Neural cell (in vitro differentiated cells): ENCODE data around the gene RBP4. TPM values are rescaled to one million over a fixed set of nuclear protein-coding genes. Genes with fewer than 3 reads are reported as not detected.

Experiments
- H2AFZ ChIP-seq: fragments of 200-600, 300-800 bp; sonication (generic), shearing (Covaris generic); 2 replicates; pipeline ENCODE4 v1.6.0; 2014; ENCODE audit warnings: low read depth, mild to moderate bottlenecking, antibody characterized with exemption, low read length, moderate library complexity
- H3F3A ChIP-seq: fragments of 200-600 bp; shearing (Covaris generic); 2 replicates; pipeline ENCODE4 v1.6.1; 2016; ENCODE audit warnings: mild to moderate bottlenecking, moderate library complexity, mixed read lengths, antibody characterized with exemption, low read length; ENCODE audit not compliant: insufficient read depth, poor library complexity, severe bottlenecking
- H3K27ac ChIP-seq: fragments of 200-600, 300-800 bp; sonication (generic), shearing (Covaris generic); 2 replicates; pipeline ENCODE4 v1.5.1; 2014; ENCODE audit warnings: mild to moderate bottlenecking, low read length, moderate library complexity
- H3K27me3 ChIP-seq: fragments of 300-800, 200-600 bp; sonication (generic), shearing (Covaris generic); 2 replicates; pipeline ENCODE4 v1.6.0; 2014; ENCODE audit warnings: mild to moderate bottlenecking, low read depth, low read length, moderate library complexity; ENCODE audit not compliant: insufficient read depth
- H3K36me3 ChIP-seq: fragments of 300-800, 200-600 bp; sonication (generic), shearing (Covaris generic); 2 replicates; pipeline ENCODE4 v1.5.1; 2014; ENCODE audit warnings: mild to moderate bottlenecking, antibody characterized with exemption, low read length, moderate library complexity; ENCODE audit not compliant: insufficient read depth
- H3K4me2 ChIP-seq: fragments of 300-800, 200-600 bp; sonication (generic), shearing (Covaris generic); 2 replicates; pipeline ENCODE4 v1.6.0; 2014; ENCODE audit warnings: mild to moderate bottlenecking, low read length
- H3K4me3 ChIP-seq: fragments of 300-800, 200-600 bp; sonication (generic), shearing (Covaris generic); 2 replicates; pipeline ENCODE4 v1.5.1; 2014; ENCODE audit warnings: mild to moderate bottlenecking, low read length, moderate library complexity
- H3K79me2 ChIP-seq: fragments of 200-600 bp; shearing (Covaris generic); replicated peaks from 2 replicates; pipeline ENCODE4 v1.6.0; 2014; ENCODE audit warnings: mild to moderate bottlenecking, low read length, moderate library complexity; ENCODE audit not compliant: insufficient read depth
- H3K9ac ChIP-seq: fragments of 300-800, 200-600 bp; sonication (generic), shearing (Covaris generic); 2 replicates; pipeline ENCODE4 v1.6.1; 2016; ENCODE audit warnings: mild to moderate bottlenecking, low read length, mixed read lengths
- H3K9me2 ChIP-seq: fragments of 200-600 bp; shearing (Covaris generic); 2 replicates; pipeline ENCODE4 v1.6.1; 2016; ENCODE audit warnings: mild to moderate bottlenecking, low read length, mixed read lengths; ENCODE audit not compliant: insufficient read depth
- H3K9me3 ChIP-seq: fragments of 200-600, 300-800 bp; sonication (generic), shearing (Covaris generic); 2 replicates; pipeline ENCODE4 v1.6.1; 2016; ENCODE audit warnings: mild to moderate bottlenecking, mixed run types, low read length, moderate library complexity, mixed read lengths
- H4K20me1 ChIP-seq: fragments of 200-600 bp; shearing (Covaris generic); 2 replicates; pipeline ENCODE4 v1.6.1; 2016; ENCODE audit warnings: mild to moderate bottlenecking, mixed run types; ENCODE audit not compliant: insufficient read depth
- EP300 ChIP-seq: fragments of 450-650 bp; conservative IDR thresholded peaks from 2 replicates; pipeline ENCODE4 v1.6.1; 2014; ENCODE audit warnings: antibody characterized with exemption, mild to moderate bottlenecking, moderate library complexity; ENCODE audit not compliant: poor library complexity, severe bottlenecking
- EZH2 ChIP-seq: fragments of 200-600, 300-800 bp; shearing (Covaris generic), sonication (generic); IDR thresholded peaks from 2 replicates; pipeline ENCODE4 v1.6.1; 2014; ENCODE audit warnings: antibody characterized with exemption, low read length, borderline replicate concordance, mild to moderate bottlenecking; ENCODE audit not compliant: insufficient read depth, poor library complexity, severe bottlenecking
- MXI1 ChIP-seq: fragments of 450-650 bp; conservative IDR thresholded peaks from 2 replicates; pipeline ENCODE4 v1.6.1; 2014; ENCODE audit warnings: antibody characterized with exemption, mild to moderate bottlenecking; ENCODE audit not compliant: poor library complexity, severe bottlenecking
- POLR2AphosphoS5 ChIP-seq: IDR thresholded peaks from 2 replicates; pipeline ENCODE4 v1.6.1; 2012
- RAD21 ChIP-seq: fragments of 450-650 bp; conservative IDR thresholded peaks from 2 replicates; pipeline ENCODE4 v1.6.1; 2014; ENCODE audit warnings: antibody characterized with exemption, mild to moderate bottlenecking, moderate library complexity
- SMC3 ChIP-seq: fragments of 450-650 bp; conservative IDR thresholded peaks from 2 replicates; pipeline ENCODE4 v1.6.1; 2014; ENCODE audit warnings: antibody characterized with exemption, mild to moderate bottlenecking, moderate library complexity; ENCODE audit not compliant: poor library complexity
- TAF1 ChIP-seq: IDR thresholded peaks from 2 replicates; pipeline ENCODE4 v1.6.1; 2012; ENCODE audit warnings: low read depth
- polyA plus RNA-seq: library from polyadenylated mRNA; depleted of rRNA; stranded (reverse); fragments of >200 nt; gene quantifications from 2 replicates; pipeline ENCODE4 v1.2.3, GENCODE V29; 2014
- TF ChIP-seq, protein P1 (sequence below): IDR thresholded peaks from 2 replicates; pipeline ENCODE4 v1.6.1; 2012; ENCODE audit warnings: borderline replicate concordance
- TF ChIP-seq, protein P2 (sequence below): fragments of 450-650 bp; IDR thresholded peaks from 2 replicates; pipeline ENCODE4 v1.5.1; 2014; ENCODE audit warnings: antibody characterized with exemption, mild to moderate bottlenecking, moderate library complexity; ENCODE audit not compliant: poor library complexity, severe bottlenecking

The RBP4 gene
- polyA plus RNA-seq, 1 donor from 2014 or later, result 0.73 TPM

DNA sequence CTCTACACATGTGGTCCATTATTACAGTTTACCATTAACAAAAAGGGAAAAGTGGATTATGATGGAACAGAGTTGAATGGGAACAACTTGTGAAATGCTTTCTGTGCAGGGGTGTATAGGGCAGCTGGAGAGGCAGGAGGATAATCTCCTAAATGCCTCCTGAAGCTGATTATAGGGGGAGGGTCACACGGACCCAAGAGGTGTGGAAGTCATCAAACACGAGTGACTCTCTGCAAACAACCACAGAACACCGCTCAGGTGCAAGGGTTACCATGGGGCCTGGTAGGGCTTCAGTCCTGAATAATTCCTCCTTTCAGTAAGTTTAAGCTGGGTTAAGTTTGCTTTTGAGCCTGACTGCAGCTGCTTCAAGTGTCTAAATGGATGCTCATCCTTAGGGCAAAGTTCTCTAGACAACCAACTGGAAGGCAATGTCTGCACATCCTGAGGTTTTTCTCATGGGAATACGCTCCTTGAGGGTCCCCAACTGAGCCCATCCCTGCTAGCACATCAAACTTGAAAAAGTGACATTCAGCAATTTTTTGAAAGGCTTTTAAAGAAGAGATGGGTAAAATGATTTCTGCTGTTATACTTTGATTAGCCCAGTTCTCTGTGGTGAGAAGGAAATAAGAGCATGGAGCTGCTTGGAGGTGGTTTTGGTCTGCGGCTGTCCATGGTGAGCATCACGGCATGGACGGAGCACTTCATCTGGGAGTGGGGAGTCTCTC, 13.2 kb upstream of the RBP4 start:
- Histone ChIP-seq H3K27ac (no peak overlapping the region), H3K27me3 (no peaks in the 10 kb centered on the region), H3K36me3 (no peaks in the 10 kb centered on the region), H3K4me2 (no peak overlapping the region), H3K9ac (no peak overlapping the region), H3K79me2 (no peaks in the 10 kb centered on the region), H3K4me3 (no peak overlapping the region), H2AFZ (no peak overlapping the region), H3K9me2 (no peaks in the 10 kb centered on the region), H4K20me1 (no peaks in the 10 kb centered on the region), H3F3A (no peaks in the 10 kb centered on the region), H3K9me3 (no peaks in the 10 kb centered on the region)
- TF ChIP-seq, protein P1, sequence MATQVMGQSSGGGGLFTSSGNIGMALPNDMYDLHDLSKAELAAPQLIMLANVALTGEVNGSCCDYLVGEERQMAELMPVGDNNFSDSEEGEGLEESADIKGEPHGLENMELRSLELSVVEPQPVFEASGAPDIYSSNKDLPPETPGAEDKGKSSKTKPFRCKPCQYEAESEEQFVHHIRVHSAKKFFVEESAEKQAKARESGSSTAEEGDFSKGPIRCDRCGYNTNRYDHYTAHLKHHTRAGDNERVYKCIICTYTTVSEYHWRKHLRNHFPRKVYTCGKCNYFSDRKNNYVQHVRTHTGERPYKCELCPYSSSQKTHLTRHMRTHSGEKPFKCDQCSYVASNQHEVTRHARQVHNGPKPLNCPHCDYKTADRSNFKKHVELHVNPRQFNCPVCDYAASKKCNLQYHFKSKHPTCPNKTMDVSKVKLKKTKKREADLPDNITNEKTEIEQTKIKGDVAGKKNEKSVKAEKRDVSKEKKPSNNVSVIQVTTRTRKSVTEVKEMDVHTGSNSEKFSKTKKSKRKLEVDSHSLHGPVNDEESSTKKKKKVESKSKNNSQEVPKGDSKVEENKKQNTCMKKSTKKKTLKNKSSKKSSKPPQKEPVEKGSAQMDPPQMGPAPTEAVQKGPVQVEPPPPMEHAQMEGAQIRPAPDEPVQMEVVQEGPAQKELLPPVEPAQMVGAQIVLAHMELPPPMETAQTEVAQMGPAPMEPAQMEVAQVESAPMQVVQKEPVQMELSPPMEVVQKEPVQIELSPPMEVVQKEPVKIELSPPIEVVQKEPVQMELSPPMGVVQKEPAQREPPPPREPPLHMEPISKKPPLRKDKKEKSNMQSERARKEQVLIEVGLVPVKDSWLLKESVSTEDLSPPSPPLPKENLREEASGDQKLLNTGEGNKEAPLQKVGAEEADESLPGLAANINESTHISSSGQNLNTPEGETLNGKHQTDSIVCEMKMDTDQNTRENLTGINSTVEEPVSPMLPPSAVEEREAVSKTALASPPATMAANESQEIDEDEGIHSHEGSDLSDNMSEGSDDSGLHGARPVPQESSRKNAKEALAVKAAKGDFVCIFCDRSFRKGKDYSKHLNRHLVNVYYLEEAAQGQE, result no peak
- no peak for TF ChIP-seq MXI1
- TF ChIP-seq SMC3, result no peak

DNA sequence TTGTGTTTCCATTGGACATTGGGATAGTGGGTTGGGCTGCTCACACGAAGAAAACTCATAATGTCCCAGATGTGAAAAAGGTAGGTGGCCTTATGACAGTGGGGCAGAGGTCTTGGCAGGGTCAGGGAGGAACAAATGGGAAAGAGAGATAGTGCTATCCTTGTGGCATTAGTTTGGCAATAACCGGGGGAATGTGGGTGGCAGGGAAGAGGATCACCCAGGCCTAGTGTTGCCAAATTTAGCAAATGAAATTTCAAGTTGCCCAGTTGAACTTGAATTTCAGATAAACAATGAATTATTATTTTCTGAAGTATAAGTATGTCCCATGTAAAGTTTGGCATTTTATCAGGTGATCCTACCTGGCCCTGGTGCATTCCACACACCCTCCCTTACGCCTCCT, 12.1 kb upstream of the RBP4 start:
- Histone ChIP-seq H2AFZ (no peak overlapping the region), H3K4me2 (no peak overlapping the region), H3K4me3 (no peak overlapping the region), H3K9ac (no peak overlapping the region), H3K9me3 (no peaks in the 10 kb centered on the region), H3F3A (no peaks in the 10 kb centered on the region), H3K27me3 (no peaks in the 10 kb centered on the region), H3K36me3 (no peaks in the 10 kb centered on the region), H3K27ac (no peak overlapping the region), H3K9me2 (no peaks in the 10 kb centered on the region), H4K20me1 (no peaks in the 10 kb centered on the region), H3K79me2 (no peaks in the 10 kb centered on the region)
- TF ChIP-seq SMC3, result no peak
- TF ChIP-seq, protein P2, sequence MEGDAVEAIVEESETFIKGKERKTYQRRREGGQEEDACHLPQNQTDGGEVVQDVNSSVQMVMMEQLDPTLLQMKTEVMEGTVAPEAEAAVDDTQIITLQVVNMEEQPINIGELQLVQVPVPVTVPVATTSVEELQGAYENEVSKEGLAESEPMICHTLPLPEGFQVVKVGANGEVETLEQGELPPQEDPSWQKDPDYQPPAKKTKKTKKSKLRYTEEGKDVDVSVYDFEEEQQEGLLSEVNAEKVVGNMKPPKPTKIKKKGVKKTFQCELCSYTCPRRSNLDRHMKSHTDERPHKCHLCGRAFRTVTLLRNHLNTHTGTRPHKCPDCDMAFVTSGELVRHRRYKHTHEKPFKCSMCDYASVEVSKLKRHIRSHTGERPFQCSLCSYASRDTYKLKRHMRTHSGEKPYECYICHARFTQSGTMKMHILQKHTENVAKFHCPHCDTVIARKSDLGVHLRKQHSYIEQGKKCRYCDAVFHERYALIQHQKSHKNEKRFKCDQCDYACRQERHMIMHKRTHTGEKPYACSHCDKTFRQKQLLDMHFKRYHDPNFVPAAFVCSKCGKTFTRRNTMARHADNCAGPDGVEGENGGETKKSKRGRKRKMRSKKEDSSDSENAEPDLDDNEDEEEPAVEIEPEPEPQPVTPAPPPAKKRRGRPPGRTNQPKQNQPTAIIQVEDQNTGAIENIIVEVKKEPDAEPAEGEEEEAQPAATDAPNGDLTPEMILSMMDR, result no peak
- no peak for TF ChIP-seq EZH2
- no peak for TF ChIP-seq POLR2AphosphoS5
- no peak for TF ChIP-seq TAF1
- TF ChIP-seq, protein P1, result no peak
- TF ChIP-seq EP300, result no peak
- no peak for TF ChIP-seq MXI1
- TF ChIP-seq RAD21, result no peak
